ENCODE measurements around the gene PDE3B.

DNA sequence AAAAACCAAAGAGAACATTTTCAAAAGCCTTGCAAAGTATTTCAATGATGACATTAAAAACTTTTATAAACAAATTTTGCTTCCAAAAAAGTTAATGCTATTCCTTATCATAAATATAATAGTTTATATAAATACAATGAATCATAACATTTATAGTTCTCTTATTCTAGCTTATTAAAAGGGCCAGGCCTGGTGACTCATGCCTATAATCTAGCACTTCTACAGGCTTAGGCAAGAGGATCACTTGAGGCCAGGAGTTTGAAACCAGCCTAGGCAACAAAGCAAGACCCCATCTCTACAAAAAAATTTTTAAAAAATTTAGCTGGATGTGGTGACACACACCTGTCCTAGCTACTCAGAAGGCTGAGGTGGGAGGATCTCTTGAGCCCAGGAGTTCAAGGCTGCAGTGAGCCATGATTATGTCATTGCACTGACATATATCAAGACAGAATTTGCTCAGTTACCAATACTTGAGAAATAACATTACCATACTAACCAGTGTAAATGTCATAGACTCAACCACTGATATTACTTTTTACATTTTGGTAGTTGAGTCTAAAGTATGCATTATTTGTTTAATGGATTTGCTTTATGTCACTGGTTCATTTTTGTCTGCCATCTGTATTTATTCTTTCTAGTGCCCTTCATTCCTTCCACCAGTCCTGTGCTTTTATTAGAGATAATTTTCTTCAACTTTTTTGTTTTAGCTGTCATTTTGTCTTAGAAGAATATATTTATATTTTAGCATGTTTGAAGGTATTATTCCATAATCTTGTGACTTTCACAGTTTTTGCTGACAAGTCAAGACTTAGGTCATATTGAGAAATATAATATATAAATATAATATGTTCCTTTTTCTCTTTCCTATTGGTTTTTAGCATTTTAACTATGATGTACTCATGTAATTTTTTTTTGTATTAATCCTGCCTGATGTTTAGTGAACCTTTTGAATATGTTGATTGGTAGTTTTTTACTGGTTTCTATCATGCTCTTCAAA is 192.2 kb downstream of the PDE3B start:
- no peak for TF ChIP-seq ZFX (IDR thresholded peaks at IDR 0.05)
- TF ChIP-seq, protein P1, sequence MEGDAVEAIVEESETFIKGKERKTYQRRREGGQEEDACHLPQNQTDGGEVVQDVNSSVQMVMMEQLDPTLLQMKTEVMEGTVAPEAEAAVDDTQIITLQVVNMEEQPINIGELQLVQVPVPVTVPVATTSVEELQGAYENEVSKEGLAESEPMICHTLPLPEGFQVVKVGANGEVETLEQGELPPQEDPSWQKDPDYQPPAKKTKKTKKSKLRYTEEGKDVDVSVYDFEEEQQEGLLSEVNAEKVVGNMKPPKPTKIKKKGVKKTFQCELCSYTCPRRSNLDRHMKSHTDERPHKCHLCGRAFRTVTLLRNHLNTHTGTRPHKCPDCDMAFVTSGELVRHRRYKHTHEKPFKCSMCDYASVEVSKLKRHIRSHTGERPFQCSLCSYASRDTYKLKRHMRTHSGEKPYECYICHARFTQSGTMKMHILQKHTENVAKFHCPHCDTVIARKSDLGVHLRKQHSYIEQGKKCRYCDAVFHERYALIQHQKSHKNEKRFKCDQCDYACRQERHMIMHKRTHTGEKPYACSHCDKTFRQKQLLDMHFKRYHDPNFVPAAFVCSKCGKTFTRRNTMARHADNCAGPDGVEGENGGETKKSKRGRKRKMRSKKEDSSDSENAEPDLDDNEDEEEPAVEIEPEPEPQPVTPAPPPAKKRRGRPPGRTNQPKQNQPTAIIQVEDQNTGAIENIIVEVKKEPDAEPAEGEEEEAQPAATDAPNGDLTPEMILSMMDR (conservative IDR thresholded peaks at IDR 0.05): no peak
